ENCODE measurements around the gene CEP70.
"Not testable (repeated sequence)": the region's sequence is repeated elsewhere in the genome, so short reads cannot be mapped to it uniquely, and the experiment has no call there.

The CEP70 gene

DNA sequence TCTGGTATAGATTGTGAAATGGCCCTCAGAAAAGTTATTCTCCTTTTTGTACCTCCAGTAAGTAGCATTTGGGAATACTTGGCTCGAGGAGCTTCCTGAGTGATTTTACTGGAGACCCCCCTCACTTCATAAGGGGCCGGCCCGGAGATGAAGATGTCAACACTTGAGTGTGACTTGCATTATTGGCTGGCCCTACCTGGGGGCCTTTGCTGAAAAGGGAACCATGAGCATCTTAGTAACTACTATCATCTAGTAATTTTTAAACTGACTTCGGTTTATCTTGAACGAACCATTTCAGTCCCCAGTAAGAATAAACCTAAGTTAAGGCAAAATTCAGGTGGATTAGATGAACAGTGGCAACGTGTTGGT, 15.8 kb upstream of the CEP70 start:
- DNase-seq (ENCODE audit: low read depth), result no peak
- TF ChIP-seq, protein P1, sequence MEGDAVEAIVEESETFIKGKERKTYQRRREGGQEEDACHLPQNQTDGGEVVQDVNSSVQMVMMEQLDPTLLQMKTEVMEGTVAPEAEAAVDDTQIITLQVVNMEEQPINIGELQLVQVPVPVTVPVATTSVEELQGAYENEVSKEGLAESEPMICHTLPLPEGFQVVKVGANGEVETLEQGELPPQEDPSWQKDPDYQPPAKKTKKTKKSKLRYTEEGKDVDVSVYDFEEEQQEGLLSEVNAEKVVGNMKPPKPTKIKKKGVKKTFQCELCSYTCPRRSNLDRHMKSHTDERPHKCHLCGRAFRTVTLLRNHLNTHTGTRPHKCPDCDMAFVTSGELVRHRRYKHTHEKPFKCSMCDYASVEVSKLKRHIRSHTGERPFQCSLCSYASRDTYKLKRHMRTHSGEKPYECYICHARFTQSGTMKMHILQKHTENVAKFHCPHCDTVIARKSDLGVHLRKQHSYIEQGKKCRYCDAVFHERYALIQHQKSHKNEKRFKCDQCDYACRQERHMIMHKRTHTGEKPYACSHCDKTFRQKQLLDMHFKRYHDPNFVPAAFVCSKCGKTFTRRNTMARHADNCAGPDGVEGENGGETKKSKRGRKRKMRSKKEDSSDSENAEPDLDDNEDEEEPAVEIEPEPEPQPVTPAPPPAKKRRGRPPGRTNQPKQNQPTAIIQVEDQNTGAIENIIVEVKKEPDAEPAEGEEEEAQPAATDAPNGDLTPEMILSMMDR (IDR thresholded peaks at IDR 0.05; ENCODE audit: low read depth, low read length), result no peak
- no peak for TF ChIP-seq POLR2A (IDR thresholded peaks at IDR 0.05; ENCODE audit: extremely low read depth, insufficient read length)
- TF ChIP-seq, protein P2, sequence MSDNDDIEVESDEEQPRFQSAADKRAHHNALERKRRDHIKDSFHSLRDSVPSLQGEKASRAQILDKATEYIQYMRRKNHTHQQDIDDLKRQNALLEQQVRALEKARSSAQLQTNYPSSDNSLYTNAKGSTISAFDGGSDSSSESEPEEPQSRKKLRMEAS (IDR thresholded peaks at IDR 0.05; ENCODE audit: low read depth, low read length), result no peak
- peak overlapping the region; percentile 68 for H3K4me3 ChIP-seq (ENCODE audit: low read depth, low read length)

DNA sequence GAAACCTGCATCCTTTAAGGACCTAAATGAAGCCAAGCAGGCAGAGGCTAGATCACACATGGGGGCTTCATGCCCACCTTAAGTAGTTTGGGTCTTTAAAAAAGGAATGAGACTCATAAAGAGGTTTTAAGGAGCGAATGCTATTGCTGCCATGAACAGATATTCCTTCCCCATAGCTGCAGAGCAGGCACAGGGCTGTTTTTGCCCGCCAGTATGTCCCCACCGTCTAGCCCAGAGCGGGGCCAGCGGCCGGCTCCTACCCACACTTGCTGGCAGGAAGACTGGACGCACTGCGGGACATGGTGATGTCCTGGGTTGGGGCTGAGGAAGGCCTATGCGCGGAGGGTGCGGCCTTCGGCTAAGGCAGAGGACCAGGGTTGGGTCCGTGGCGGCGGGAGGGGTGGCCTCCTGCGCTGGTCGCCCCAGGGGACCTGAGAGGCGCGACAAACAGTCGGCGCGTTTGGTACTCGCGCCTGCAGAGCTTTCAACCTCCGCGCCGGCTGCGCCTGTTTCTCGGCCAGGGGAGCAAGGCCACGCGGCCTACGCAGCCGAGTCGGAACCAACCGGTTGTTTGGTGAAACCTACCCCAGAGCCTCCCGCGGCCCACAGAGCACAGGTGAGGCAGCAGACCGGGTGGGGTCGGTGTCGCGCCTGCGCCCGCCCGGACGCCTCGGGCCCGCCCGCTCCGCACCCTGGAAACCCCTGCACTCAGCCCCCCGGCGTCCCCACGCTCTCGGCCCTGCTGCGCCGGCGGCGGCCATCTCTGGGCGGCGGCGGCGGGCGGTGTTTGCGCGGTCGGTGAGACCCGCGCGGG, 14.5 kb upstream of the CEP70 start, which contains the start of gene FAIM:
FAIM (plus strand) TSS at position 450 of the 814 bp plus-strand sequence. CDS start 10,956 bp downstream, outside the sequence.
- DNase-seq (ENCODE audit: low read depth), result peak; percentile 86
- TF ChIP-seq, protein P2 (IDR thresholded peaks at IDR 0.05; ENCODE audit: low read depth, low read length), result no peak
- TF ChIP-seq POLR2A (IDR thresholded peaks at IDR 0.05; ENCODE audit: extremely low read depth, insufficient read length), result peak; percentile 55
- TF ChIP-seq MYC (IDR thresholded peaks at IDR 0.05; ENCODE audit: low read depth, low read length), result peak; percentile 7; the same call in 1 of the 2 replicates
- peak within 1 kb of the TSS; percentile 68 for H3K4me3 ChIP-seq (ENCODE audit: low read depth, low read length)

DNA sequence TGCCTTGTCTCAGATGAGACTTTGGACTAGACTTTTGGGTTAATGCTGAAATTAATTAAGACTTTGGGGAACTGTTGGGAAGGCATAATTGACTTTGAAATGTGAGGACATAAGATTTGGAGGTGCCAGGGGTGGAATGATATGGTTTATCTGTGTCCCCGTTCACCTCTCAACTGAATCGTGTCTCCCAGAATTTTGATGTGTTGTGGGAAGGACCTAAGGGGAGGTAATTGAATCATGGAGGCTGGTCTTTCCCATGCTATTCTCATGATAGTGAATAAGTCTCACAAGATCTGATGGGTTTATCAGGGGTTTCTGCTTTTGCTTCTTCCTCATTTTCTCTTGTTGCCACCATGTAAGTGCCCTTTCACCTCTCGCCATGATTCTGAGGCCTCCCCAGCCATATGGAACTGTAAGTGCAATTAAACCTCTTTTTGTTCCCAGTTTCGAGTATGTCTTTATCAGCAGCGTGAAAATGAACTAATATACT, 10.1 kb upstream of the CEP70 start:
- not testable (repeated sequence) for DNase-seq (ENCODE audit: low read depth); H3K4me3 ChIP-seq (ENCODE audit: low read depth, low read length)

DNA sequence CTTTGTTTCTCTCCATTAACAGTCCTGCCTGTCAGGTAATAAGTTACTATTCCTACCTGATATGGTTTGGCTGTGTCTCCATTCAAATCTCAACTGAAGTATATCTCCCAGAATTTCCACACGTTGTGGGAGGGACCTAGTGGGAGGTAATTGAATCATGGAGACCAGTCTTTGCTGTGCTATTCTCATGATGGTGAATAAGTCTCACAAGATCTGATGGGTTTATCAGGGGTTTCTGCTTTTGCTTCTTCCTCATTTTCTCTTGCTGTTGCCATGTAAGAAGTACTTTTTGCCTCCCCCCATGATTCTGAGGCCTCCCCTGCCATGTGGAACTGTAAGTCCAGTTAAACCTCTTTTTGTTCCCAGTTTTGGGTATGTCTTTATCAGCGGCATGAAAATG, 7.6 kb upstream of the CEP70 start:
- H3K4me3 ChIP-seq (ENCODE audit: low read depth, low read length); DNase-seq (ENCODE audit: low read depth): not testable (repeated sequence)

DNA sequence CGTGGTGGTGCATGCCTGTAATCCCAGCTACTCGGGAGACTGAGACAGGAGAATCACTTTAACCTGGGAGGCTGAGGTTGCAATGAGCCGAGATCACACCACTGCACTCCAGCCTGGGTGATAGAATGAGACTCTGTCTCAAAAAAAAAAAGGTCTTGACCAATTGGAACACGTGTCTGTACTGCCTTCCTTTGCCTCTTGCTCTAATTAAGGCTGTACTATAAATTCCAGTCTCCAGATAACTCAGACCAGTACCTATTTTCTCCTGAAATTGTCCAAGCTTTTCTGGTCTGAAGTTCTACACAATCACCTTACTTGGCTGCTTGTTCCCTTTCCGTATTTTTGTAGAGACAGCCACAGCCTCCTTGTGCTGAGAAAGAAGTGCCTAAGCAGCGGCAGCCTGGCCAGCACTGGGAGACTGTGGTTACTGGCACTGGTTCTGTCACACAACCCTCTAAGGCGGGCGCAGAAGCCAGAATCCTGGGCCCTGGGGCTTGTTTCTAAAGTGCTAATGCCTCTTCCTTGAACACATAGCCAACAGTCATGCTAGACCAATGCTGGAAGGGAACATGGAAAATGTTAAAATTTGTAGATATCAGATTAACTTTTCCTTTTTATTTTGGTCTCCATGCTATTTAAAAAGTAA, 6.2 kb upstream of the CEP70 start:
- DNase-seq (ENCODE audit: low read depth), result no peak
- H3K4me3 ChIP-seq (ENCODE audit: low read depth, low read length), result no peak overlapping the region
- TF ChIP-seq MYC (IDR thresholded peaks at IDR 0.05; ENCODE audit: low read depth, low read length), result no peak

DNA sequence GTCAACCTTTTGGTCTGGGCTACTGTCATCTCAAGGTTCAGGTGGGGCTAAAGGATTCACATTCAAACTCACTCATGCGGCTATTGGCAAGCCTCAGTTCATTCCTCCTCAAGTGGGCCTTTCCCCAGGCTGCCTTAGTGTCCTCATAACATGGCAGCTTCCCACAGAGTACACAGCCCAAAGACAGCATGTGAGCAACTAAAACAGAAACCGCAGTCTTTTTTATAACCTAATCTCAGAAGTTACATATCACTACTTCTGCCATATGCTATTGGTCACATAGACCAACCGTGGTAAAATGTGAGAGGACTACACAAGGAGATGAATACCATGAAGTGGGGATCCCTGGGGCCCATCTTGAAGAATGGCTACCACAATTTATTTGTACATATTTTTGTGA, 4.5 kb upstream of the CEP70 start:
- no peak for DNase-seq (ENCODE audit: low read depth)
- TF ChIP-seq, protein P1 (IDR thresholded peaks at IDR 0.05; ENCODE audit: low read depth, low read length), result no peak
- TF ChIP-seq, protein P2 (IDR thresholded peaks at IDR 0.05; ENCODE audit: low read depth, low read length), result no peak
- no peak for TF ChIP-seq MYC (IDR thresholded peaks at IDR 0.05; ENCODE audit: low read depth, low read length)
- TF ChIP-seq POLR2A (IDR thresholded peaks at IDR 0.05; ENCODE audit: extremely low read depth, insufficient read length), result no peak
- no peak overlapping the region for H3K4me3 ChIP-seq (ENCODE audit: low read depth, low read length)

DNA sequence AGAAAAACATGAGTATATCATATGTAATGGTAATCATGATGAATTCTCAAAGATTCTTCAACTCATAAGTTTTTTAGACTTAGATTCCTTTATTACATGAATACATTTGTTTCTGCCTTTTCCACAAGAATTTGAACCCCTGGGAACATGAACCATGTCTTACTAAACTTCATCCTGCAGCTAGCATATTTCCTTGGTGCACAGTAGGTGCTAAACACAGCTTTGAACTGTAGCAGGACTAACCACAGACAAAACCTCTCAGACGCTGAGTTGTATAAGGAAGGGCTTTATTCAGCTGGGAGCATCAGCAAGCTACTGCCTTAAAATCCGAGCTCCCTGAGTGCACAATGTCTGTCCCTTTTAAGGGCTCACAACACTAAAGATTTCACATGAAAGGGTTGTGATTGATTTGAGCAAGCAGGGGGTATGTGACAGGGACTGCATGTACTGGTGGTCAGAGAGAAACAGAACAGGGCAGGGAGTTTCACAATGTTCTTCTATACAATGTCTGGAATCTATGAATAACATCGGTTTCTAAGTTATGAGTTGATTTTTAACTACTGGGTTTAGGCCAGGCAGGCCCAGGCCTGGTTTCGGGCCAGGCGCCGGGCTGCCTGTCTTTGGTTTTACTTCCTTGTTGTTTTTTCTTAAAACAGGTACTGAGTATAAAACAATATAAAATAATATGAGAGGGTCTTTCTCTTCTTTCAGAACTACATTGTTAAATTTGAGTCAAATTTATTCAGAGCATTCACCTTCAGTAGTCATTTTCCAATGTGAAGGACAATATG, 3.3 kb upstream of the CEP70 start:
- not testable (repeated sequence) for DNase-seq (ENCODE audit: low read depth); H3K4me3 ChIP-seq (ENCODE audit: low read depth, low read length)

DNA sequence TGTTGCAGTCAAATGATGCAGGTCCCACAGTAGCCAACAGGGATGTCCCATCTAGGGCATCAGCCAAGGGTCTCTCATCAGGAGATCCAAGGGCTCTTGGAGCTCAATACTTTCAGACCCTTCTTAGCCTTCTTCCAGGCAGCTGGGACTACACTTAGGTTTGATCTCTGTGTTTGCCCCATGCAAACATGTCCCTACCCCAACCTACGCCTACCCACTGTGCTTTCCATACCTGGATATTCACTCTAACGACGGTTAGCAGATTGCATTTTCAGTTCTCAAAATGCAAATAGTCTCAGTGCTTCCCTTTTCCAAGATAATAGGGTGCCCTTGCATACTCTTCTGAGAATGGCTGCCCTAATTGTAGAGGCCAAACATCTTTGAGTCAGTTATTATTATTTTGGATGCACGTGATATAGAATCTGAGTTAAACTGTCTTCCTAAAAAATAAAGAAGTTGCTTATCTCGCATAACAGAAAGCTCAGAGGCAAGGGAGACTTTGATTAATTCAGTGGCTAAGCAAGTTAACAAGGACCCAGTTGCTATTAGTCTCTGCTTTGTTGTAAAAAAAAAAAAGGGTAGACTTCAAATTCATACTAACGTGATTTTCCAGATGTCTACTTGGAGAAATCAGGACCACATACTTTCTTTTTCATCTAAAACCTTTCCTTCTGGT, 1.0 kb upstream of the CEP70 start:
- no peak overlapping the region for H3K4me3 ChIP-seq (ENCODE audit: low read depth, low read length)
- TF ChIP-seq, protein P1 (IDR thresholded peaks at IDR 0.05; ENCODE audit: low read depth, low read length), result no peak
- TF ChIP-seq POLR2A (IDR thresholded peaks at IDR 0.05; ENCODE audit: extremely low read depth, insufficient read length) (no peak), MYC (IDR thresholded peaks at IDR 0.05; ENCODE audit: low read depth, low read length) (no peak)
- TF ChIP-seq, protein P2 (IDR thresholded peaks at IDR 0.05; ENCODE audit: low read depth, low read length), result no peak
- no peak for DNase-seq (ENCODE audit: low read depth)
